GM12878 (cell line): Measurements from ENCODE around the gene HMCN2. TPM values are rescaled to one million over a fixed set of nuclear protein-coding genes. Genes with fewer than 3 reads are reported as not detected.

Source experiments
- ASH2L ChIP-seq: fragments of 300-600, 200-600 bp; sonication (generic); IDR thresholded peaks from 2 replicates; pipeline ENCODE4 v1.6.1; 2017; ENCODE audit warnings: low read depth, mild to moderate bottlenecking, borderline replicate concordance
- CBX3 ChIP-seq: fragments of 200-600 bp; sonication (generic); IDR thresholded peaks from 2 replicates; pipeline ENCODE4 v1.6.1; 2016; ENCODE audit warnings: low read depth, borderline replicate concordance
- CHD4 ChIP-seq: fragments of 200-600 bp; sonication (generic); IDR thresholded peaks from 2 replicates; pipeline ENCODE4 v1.6.1; 2016; ENCODE audit warnings: mild to moderate bottlenecking
- CREB1 ChIP-seq: IDR thresholded peaks from 2 replicates; pipeline ENCODE4 v1.6.1; 2012; ENCODE audit warnings: low read depth, mild to moderate bottlenecking, inconsistent platforms
- CTCF ChIP-seq, 3 experiments: IDR thresholded peaks in 2 of 3; conservative IDR thresholded peaks in 1 of 3; 2 replicates each; pipeline ENCODE4 v1.5.1; 2011; ENCODE audit warnings: low read depth in 3 of 3, low read length in 3 of 3, mild to moderate bottlenecking in 3 of 3, control low read depth in 2 of 3, moderate library complexity in 2 of 3, inconsistent platforms in 1 of 3, mixed read lengths in 1 of 3; ENCODE audit not compliant: control insufficient read depth in 2 of 3, insufficient read depth in 1 of 3; ENCODE audit errors: extremely low read depth in 1 of 3
- E2F4 ChIP-seq: IDR thresholded peaks from 2 replicates; pipeline ENCODE4 v1.6.1; 2012; ENCODE audit warnings: low read depth, low read length, improper control_type of control experiment
- KAT2A ChIP-seq: conservative IDR thresholded peaks from 2 replicates; pipeline ENCODE4 v1.6.1; 2011; ENCODE audit warnings: low read depth, low read length; ENCODE audit not compliant: control insufficient read depth
- NKRF ChIP-seq: fragments of 450-650 bp; conservative IDR thresholded peaks from 2 replicates; pipeline ENCODE4 v1.6.1; 2017; ENCODE audit warnings: mild to moderate bottlenecking, moderate library complexity
- PML ChIP-seq: IDR thresholded peaks from 2 replicates; pipeline ENCODE4 v1.6.1; 2012; ENCODE audit warnings: low read length, inconsistent platforms
- STAT3 ChIP-seq: IDR thresholded peaks from 2 replicates; pipeline ENCODE4 v1.6.1; 2011; ENCODE audit warnings: low read depth, low read length, improper control_type of control experiment
- ZBED1 ChIP-seq: IDR thresholded peaks from 2 replicates; pipeline ENCODE4 v1.6.1; 2016; ENCODE audit warnings: borderline replicate concordance
- ZNF217 ChIP-seq: fragments of 450-650 bp; IDR thresholded peaks from 2 replicates; pipeline ENCODE4 v1.6.1; 2017; ENCODE audit warnings: antibody characterized with exemption, mild to moderate bottlenecking
- ZSCAN29 ChIP-seq: fragments of 450-650 bp; IDR thresholded peaks from 2 replicates; pipeline ENCODE4 v1.6.1; 2017; ENCODE audit warnings: mild to moderate bottlenecking, moderate library complexity
- polyA plus RNA-seq, 11 experiments: library from polyadenylated mRNA; depleted of rRNA in 4 of 11; unstranded in 6 of 11; stranded (reverse) in 5 of 11; fragments of >200 nt; fragmentation: Nextera tagmentation in 4 of 11; fragmentation: Illumina TruSeq in 1 of 11; extraction: Ambion mirVana in 4 of 11; extraction: Trizol in 1 of 11; gene quantifications; 1 replicate in 1 of 11; 2 replicates in 10 of 11; pipeline versions ENCODE4 v1.2.1 to v1.2.3, GENCODE V29; 2011 to 2016; ENCODE audit warnings: inconsistent platforms in 2 of 11, missing spikeins in 2 of 11, low read depth in 1 of 11
- total RNA-seq, 4 experiments: library from RNA; depleted of rRNA in 3 of 4; stranded (reverse); fragments of >200 nt in 3 of 4; fragmentation: Illumina TruSeq in 1 of 4; extraction: Trizol in 1 of 4; gene quantifications; 2 replicates each; pipeline versions ENCODE4 v1.2.1 to v1.2.3, GENCODE V29; 2013 to 2021

The HMCN2 gene
- total and polyA plus RNA-seq, 10 of the 15 experiments (the other 5 are each of a cell fraction or from before 2014, with no cell fraction given): 0.04 TPM; not detected in 9

- no peak for TF ChIP-seq CTCF (IDR thresholded peaks at IDR 0.05 in 2 of 3, conservative IDR thresholded peaks at IDR 0.05 in 1 of 3; ENCODE audit: control insufficient read depth in 2 of 3, extremely low read depth in 1 of 3, insufficient read depth in 1 of 3, low read depth in 3 of 3, low read length in 3 of 3)
- TF ChIP-seq NKRF: no peak
- TF ChIP-seq CHD4: no peak
- no peak for TF ChIP-seq ZBED1
- no peak for TF ChIP-seq ZSCAN29
- no peak for TF ChIP-seq CBX3
- no peak for TF ChIP-seq E2F4
- no peak for TF ChIP-seq STAT3
- no peak for TF ChIP-seq PML
- no peak for TF ChIP-seq ZNF217
- no peak for TF ChIP-seq CREB1
- TF ChIP-seq ASH2L: no peak
- no peak for TF ChIP-seq KAT2A
Observed at GRCh38 chr9:130414910-130415746, 149.6 kb downstream of the HMCN2 start (continued).
